Psoas muscle (tissue), 8 donors: Measurements from ENCODE around the gene PPP1R15A. TPM values are rescaled to one million over a fixed set of nuclear protein-coding genes. Genes with fewer than 3 reads are reported as not detected.

Source experiments
- ATAC-seq, 4 donors: fragments of 200-7000 bp; cut with Tn5 transposase; one replicate each; pipeline ENCODE4 v1.9.1; 2020; ENCODE audit warnings: moderate library complexity in 3 of 4, mild to moderate bottlenecking in 2 of 4
- DNase-seq, 2 donors: peaks; one replicate each; pipeline ENCODE4 v3.0.0-alpha.2; 2020
- H3K27ac ChIP-seq: fragments of 200-600 bp; one replicate; pipeline ENCODE4 v1.8.0; 2022
- H3K27me3 ChIP-seq, 3 donors: fragments of 200-600 bp in 1 of 3; one replicate each; pipeline versions ENCODE4 v1.6.1 to v1.8.0; 2013 to 2022; ENCODE audit warnings: low read length in 2 of 3, mild to moderate bottlenecking in 2 of 3, moderate library complexity in 1 of 3; ENCODE audit not compliant: insufficient read depth in 3 of 3
- H3K36me3 ChIP-seq, 2 donors: fragments of 200-600 bp in 1 of 2; one replicate each; pipeline versions ENCODE4 v1.6.1 to v1.8.0; 2013 to 2022; ENCODE audit warnings: low read depth in 1 of 2, mild to moderate bottlenecking in 1 of 2, moderate library complexity in 1 of 2; ENCODE audit not compliant: insufficient read depth in 1 of 2
- H3K4me1 ChIP-seq: fragments of 200-600 bp; one replicate; pipeline ENCODE4 v1.8.0; 2022
- H3K4me3 ChIP-seq: fragments of 200-600 bp; one replicate; pipeline ENCODE4 v1.8.0; 2022; ENCODE audit warnings: mild to moderate bottlenecking
- H3K9me3 ChIP-seq: fragments of 200-600 bp; one replicate; pipeline ENCODE4 v1.8.0; 2022
- WGBS, 3 donors: extraction: QIAGEN DNeasy Blood & Tissue Kit; methylation state at CpG; one replicate each; pipeline versions ENCODE4 v1.1.6 to v1.1.7; 2013; 5-methylcytosine and 5-hydroxymethylcytosine counted together
- intact Hi-C, 2 donors: fragments of 100-400 bp; cut with DNase I; formaldehyde crosslinking; loops; one replicate each; pipeline versions ENCODE4 v1.11.0 to v1.14.2; 2022
- polyA plus RNA-seq, 3 donors: library from polyadenylated mRNA; stranded (reverse); fragments of 200-250 nt; gene quantifications; one replicate each; pipeline ENCODE4 v1.2.3, GENCODE V29; 2013
- total RNA-seq, 4 donors: library from RNA; stranded (reverse); fragmentation: NEBNext Ultra II Directional in 2 of 4; extraction: Animal tissue kit (Norgen Biotek cat#: 25700) in 2 of 4; gene quantifications; one replicate each; pipeline versions ENCODE4 v1.2.1 to v1.2.4, GENCODE V29; 2021 to 2023
- TF ChIP-seq, protein P1 (sequence below): fragments of 200-600 bp; IDR thresholded peaks from one replicate; pipeline ENCODE4 v1.8.0; 2022; ENCODE audit warnings: antibody characterized with exemption
- donor health status: healthy with polysubstance abuse.
- donor health status: DM: no; HTN: no; CAD: no; lungs with moderate emphysema.
- donor health status: Bipolar disorder and iron deficiency.
- donor health status: healthy.
- donor health status: DM: yes; HTN: yes; CAD: no.
- donor health status: DM: no; HTN: no; CAD: no.
- donor health status: DM: no; HTN: no; CAD: no.
- donor health status: DM: yes; HTN: yes; CAD: no.

PPP1R15A gene
- total and polyA plus RNA-seq, 7 donors, result 34.5 to 93.4 (median 61.1) TPM

DNA sequence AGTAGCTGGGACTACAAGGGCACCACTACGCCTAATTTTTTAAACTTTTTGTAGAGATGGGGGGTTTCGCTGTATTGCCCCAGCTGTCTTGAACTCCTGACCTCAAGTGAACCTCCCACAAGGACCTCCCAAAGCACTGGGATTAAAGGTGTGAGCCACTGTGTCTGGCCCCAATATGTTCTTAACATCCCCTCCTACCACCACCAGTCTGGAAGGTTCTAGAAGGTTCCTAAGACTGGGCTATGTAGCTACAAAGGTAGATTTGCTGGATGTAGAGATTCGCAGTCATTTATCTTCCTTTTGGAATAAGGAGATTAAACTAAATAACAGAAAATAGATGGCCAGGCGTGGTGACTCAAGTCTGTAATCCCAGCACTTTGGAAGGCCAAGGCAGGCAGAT, 41.3 kb upstream of the PPP1R15A start:
- intact Hi-C loops, result loop anchor here in 1 of 2 donors (10.0 kb wide), 1 partner anchor 156 kb away; the partner anchor contains the start of gene NTN5
- TF ChIP-seq, protein P1, sequence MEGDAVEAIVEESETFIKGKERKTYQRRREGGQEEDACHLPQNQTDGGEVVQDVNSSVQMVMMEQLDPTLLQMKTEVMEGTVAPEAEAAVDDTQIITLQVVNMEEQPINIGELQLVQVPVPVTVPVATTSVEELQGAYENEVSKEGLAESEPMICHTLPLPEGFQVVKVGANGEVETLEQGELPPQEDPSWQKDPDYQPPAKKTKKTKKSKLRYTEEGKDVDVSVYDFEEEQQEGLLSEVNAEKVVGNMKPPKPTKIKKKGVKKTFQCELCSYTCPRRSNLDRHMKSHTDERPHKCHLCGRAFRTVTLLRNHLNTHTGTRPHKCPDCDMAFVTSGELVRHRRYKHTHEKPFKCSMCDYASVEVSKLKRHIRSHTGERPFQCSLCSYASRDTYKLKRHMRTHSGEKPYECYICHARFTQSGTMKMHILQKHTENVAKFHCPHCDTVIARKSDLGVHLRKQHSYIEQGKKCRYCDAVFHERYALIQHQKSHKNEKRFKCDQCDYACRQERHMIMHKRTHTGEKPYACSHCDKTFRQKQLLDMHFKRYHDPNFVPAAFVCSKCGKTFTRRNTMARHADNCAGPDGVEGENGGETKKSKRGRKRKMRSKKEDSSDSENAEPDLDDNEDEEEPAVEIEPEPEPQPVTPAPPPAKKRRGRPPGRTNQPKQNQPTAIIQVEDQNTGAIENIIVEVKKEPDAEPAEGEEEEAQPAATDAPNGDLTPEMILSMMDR, result no peak
- 95 to 98% (median 96%) methylated on average over 4 of the region's 4 CpGs for WGBS, 3 donors

DNA sequence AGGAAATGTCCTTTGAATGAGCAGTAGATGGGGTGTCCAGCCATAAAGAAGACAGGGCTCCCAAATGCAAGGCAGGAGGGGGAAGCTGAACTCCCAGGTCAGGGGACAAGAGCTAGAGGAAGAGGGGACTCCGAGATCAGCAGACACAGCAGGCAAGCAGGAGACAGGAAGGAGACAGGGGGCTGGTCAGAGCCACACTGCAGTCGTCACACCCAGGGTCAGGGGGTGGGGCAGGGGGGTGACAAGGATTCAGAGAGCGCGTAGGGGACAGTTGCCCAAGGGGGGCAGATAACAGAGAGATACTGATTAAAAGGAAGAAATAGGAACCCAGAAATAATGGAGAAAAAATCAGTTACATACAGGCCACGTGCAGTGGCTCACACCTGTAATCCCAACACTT, 39.2 kb upstream of the PPP1R15A start:
- no peak for DNase-seq
- H3K9me3 ChIP-seq, result no peaks in the 10 kb centered on the region
- H3K4me1 ChIP-seq, result no peaks in the 10 kb centered on the region
- TF ChIP-seq, protein P1, result no peak
- no peaks in the 10 kb centered on the region for H3K36me3 ChIP-seq
- no peak overlapping the region for H3K4me3 ChIP-seq
- no peaks in the 10 kb centered on the region for H3K27me3 ChIP-seq
- WGBS, 3 donors, result 74 to 84% (median 76%) methylated on average over 5 of the region's 5 CpGs
- no peak for ATAC-seq
- no peak overlapping the region for H3K27ac ChIP-seq
- intact Hi-C loops, result loop anchor here in 1 of 2 donors (10.0 kb wide), 1 partner anchor 158 kb away; the partner anchor contains the start of gene NTN5

More for the DNA sequence above, 41.3 kb upstream of the PPP1R15A start:
- no peak for ATAC-seq
- Histone ChIP-seq H3K27me3 (no peaks in the 10 kb centered on the region), H3K36me3 (no peaks in the 10 kb centered on the region), H3K4me1 (no peaks in the 10 kb centered on the region), H3K27ac (no peak overlapping the region), H3K4me3 (no peak overlapping the region), H3K9me3 (no peaks in the 10 kb centered on the region)
- DNase-seq, result no peak

DNA sequence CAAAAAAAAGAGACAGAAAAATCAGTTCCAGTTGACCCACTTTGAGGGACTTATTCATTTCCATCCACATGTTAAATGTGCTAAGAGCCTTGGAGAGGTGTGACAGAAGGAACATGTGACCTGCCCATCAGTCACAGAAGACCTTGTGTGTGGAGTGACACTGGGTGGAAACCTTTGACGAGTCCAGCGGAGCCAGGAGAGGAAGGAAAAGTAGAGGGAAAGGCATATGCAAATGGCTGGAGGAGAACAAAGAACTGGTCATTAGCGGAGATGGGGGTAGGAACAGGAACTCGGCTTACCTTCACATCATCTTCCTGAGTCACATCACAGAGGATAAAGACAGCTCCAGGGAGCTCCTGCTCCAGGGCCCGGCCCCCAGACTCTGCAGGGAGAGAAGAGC, 38.2 kb upstream of the PPP1R15A start:
- Histone ChIP-seq H3K4me3 (no peak overlapping the region), H3K27ac (no peak overlapping the region)
- intact Hi-C loops, result loop anchor here in 1 of 2 donors (10.0 kb wide), 1 partner anchor 159 kb away; the partner anchor contains the start of gene NTN5

DNA sequence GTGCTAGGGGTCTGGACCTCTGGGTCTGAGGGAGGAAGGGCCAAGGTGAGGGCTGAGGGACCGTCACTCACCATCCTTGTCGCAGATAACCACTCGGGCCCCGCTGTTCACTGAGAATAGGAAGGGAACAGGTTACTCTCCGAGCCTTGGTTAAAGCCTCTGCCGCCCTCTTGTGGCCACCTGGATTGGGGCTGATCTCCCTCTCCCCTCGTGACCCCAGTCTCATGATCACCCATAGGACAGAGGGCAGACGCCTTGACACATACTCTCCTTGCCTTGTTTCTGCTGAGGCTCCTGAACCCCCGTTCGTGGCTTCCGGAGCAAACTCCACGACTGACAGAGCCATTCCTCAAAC, 36.5 kb upstream of the PPP1R15A start:
- TF ChIP-seq, protein P1, result peak; percentile 91
- H3K4me1 ChIP-seq, result no peaks in the 10 kb centered on the region
- peak; percentile 95 to 97 for DNase-seq
- peak; percentile 98 to 100 (median 98) for ATAC-seq
- WGBS, 3 donors, result 1 to 6% (median 2%) methylated on average over 10 to 12 of the region's 12 CpGs
- H3K9me3 ChIP-seq, result no peaks in the 10 kb centered on the region
- H3K27ac ChIP-seq, result no peak overlapping the region
- intact Hi-C loops, result loop anchor here (1.0 to 10.0 kb wide), 4 partner anchors 40 to 188 kb away; partner anchors contain the start of genes CA11 (in 1 of the 2) and NTN5 (in 1 of the 2)
- H3K4me3 ChIP-seq, result peak overlapping the region; percentile 44
- no peaks in the 10 kb centered on the region for H3K27me3 ChIP-seq
- no peaks in the 10 kb centered on the region for H3K36me3 ChIP-seq

More for the DNA sequence above, 38.2 kb upstream of the PPP1R15A start:
- TF ChIP-seq, protein P1, result no peak
- Histone ChIP-seq H3K27me3 (no peaks in the 10 kb centered on the region), H3K9me3 (no peaks in the 10 kb centered on the region), H3K4me1 (no peaks in the 10 kb centered on the region), H3K36me3 (no peaks in the 10 kb centered on the region)
- DNase-seq (no peak), ATAC-seq (no peak)
- 79 to 83% (median 82%) methylated on average over 5 of the region's 5 CpGs for WGBS, 3 donors
